A549 (cell line): Measurements from ENCODE around the gene ADAMTS15. TPM values are rescaled to one million over a fixed set of nuclear protein-coding genes. Genes with fewer than 3 reads are reported as not detected.

Source experiments
- ATAC-seq, 2 experiments: fragments of 200-7000 bp in 1 of 2; fragments of >200 bp in 1 of 2; cut with Nextera tagmentation in 1 of 2; cut with Tn5 transposase in 1 of 2; 3 replicates each; pipeline versions ENCODE4 v1.8.0 to v1.9.1; 2018 to 2020; ENCODE audit warnings: mild to moderate bottlenecking in 1 of 2, moderate library complexity in 1 of 2
- CTCF ChIA-PET: fragments of 300-600 bp; sonication (Branson Sonifier 250); formaldehyde crosslinking; extraction: SDS; loops from one replicate; lab custom pipeline; 2021; ENCODE audit warnings: antibody characterized with exemption, inconsistent platforms; lab: Yijun Ruan, JAX
- POLR2A ChIA-PET: fragments of 350-600 bp; formaldehyde crosslinking; extraction: SDS; loops from one replicate; lab custom pipeline; 2021; ENCODE audit warnings: antibody characterized with exemption, inconsistent platforms; lab: Yijun Ruan, JAX
- DNase-seq, 2 experiments: peaks; one replicate each; pipeline versions ENCODE4 v3.0.0 to v3.0.0-alpha.2; 2011 to 2016; ENCODE audit warnings: low read depth in 1 of 2, low spot score in 1 of 2
- FAIRE-seq: peaks from 2 replicates; lab custom pipeline; 2011; peaks lifted over from hg19 to GRCh38; lab: Jason Lieb, UNC
- H3K27ac ChIP-seq, 2 experiments: fragments of >200 bp; sonication (Bioruptor Twin); formaldehyde crosslinking; 3 replicates each; pipeline ENCODE4 v1.5.1; 2016 to 2017
- H3K4me1 ChIP-seq: fragments of >200 bp; sonication (Bioruptor Twin); formaldehyde crosslinking; 3 replicates; pipeline ENCODE4 v1.6.1; 2016
- H3K4me2 ChIP-seq: fragments of >200 bp; sonication (Bioruptor Twin); formaldehyde crosslinking; 3 replicates; pipeline ENCODE4 v1.6.1; 2016
- H3K4me3 ChIP-seq: fragments of >200 bp; sonication (Bioruptor Twin); formaldehyde crosslinking; 3 replicates; pipeline ENCODE4 v1.5.1; 2016
- H3K9me3 ChIP-seq: fragments of >200 bp; sonication (Bioruptor Twin); formaldehyde crosslinking; 3 replicates; pipeline ENCODE4 v1.6.1; 2016
- ATOH8 ChIP-seq: fragments of 250-450 bp; sonication (Bioruptor Pico); IDR thresholded peaks from 2 replicates; pipeline ENCODE4 v1.5.0; 2020; ENCODE audit warnings: low read depth, mild to moderate bottlenecking, moderate library complexity
- BCL3 ChIP-seq: fragments of >200 bp; sonication (Bioruptor Twin); formaldehyde crosslinking; IDR thresholded peaks from 3 replicates; pipeline ENCODE4 v1.6.1; 2016
- CBX2 ChIP-seq: fragments of 200-600 bp; sonication (generic); IDR thresholded peaks from 2 replicates; pipeline ENCODE4 v1.6.1; 2016; ENCODE audit warnings: low read depth, mild to moderate bottlenecking, borderline replicate concordance
- CHD2 ChIP-seq: fragments of 150-350 bp; IDR thresholded peaks from 2 replicates; pipeline ENCODE4 v1.6.1; 2014; ENCODE audit warnings: low read length; ENCODE audit not compliant: partially characterized antibody
- CHD4 ChIP-seq: fragments of 200-600 bp; sonication (generic); IDR thresholded peaks from 2 replicates; pipeline ENCODE4 v1.6.1; 2016; ENCODE audit warnings: antibody characterized with exemption, mild to moderate bottlenecking, borderline replicate concordance
- E2F6 ChIP-seq: IDR thresholded peaks from 2 replicates; pipeline ENCODE4 v1.6.1; 2012; ENCODE audit warnings: low read depth, borderline replicate concordance
- EHMT2 ChIP-seq: fragments of 200-600 bp; sonication (generic); IDR thresholded peaks from 2 replicates; pipeline ENCODE4 v1.6.1; 2016; ENCODE audit warnings: antibody characterized with exemption, low read depth, mild to moderate bottlenecking, moderate library complexity
- FOSB ChIP-seq: fragments of 250-450 bp; sonication (Bioruptor Pico); IDR thresholded peaks from 2 replicates; pipeline ENCODE4 v1.5.0; 2020; ENCODE audit warnings: mild to moderate bottlenecking, moderate library complexity
- FOXS1 ChIP-seq: fragments of 250-450 bp; sonication (Bioruptor Pico); IDR thresholded peaks from 2 replicates; pipeline ENCODE4 v1.5.0; 2020; ENCODE audit warnings: mild to moderate bottlenecking, moderate library complexity
- HEYL ChIP-seq: fragments of 250-450 bp; sonication (Bioruptor Pico); IDR thresholded peaks from 2 replicates; pipeline ENCODE4 v1.8.0; 2021; ENCODE audit warnings: mild to moderate bottlenecking, moderate library complexity
- HMGXB4 ChIP-seq: fragments of 250-450 bp; sonication (Bioruptor Pico); IDR thresholded peaks from 2 replicates; pipeline ENCODE4 v1.5.0; 2021; ENCODE audit warnings: mild to moderate bottlenecking, moderate library complexity, borderline replicate concordance
- HOXA7 ChIP-seq: fragments of 250-450 bp; sonication (Bioruptor Pico); IDR thresholded peaks from 2 replicates; pipeline ENCODE4 v1.5.0; 2020; ENCODE audit warnings: mild to moderate bottlenecking, moderate library complexity
- JUNB ChIP-seq: fragments of >200 bp; sonication (Bioruptor Twin); formaldehyde crosslinking; IDR thresholded peaks from 2 replicates; pipeline ENCODE4 v1.6.1; 2016
- KDM1A ChIP-seq: fragments of 200-600 bp; sonication (generic); IDR thresholded peaks from 2 replicates; pipeline ENCODE4 v1.6.1; 2016; ENCODE audit warnings: low read depth, mild to moderate bottlenecking
- KDM5A ChIP-seq: fragments of 200-600 bp; sonication (generic); IDR thresholded peaks from 2 replicates; pipeline ENCODE4 v1.6.1; 2016; ENCODE audit warnings: antibody characterized with exemption, mild to moderate bottlenecking
- MAX ChIP-seq: IDR thresholded peaks from 2 replicates; pipeline ENCODE4 v1.6.1; 2012
- MAZ ChIP-seq: fragments of 150-350 bp; IDR thresholded peaks from 2 replicates; pipeline ENCODE4 v1.6.1; 2014; ENCODE audit warnings: antibody characterized with exemption, low read depth, low read length, borderline replicate concordance
- NFE2L2 ChIP-seq: fragments of 150-350 bp; conservative IDR thresholded peaks from 2 replicates; pipeline ENCODE4 v1.6.1; 2014; ENCODE audit warnings: low read length
- PHF8 ChIP-seq: fragments of 200-600 bp; sonication (generic); IDR thresholded peaks from 2 replicates; pipeline ENCODE4 v1.6.1; 2016; ENCODE audit warnings: low read depth, mild to moderate bottlenecking, antibody characterized with exemption, moderate library complexity, borderline replicate concordance
- POLR2A ChIP-seq: IDR thresholded peaks from 2 replicates; pipeline ENCODE4 v1.6.1; 2012; ENCODE audit warnings: mild to moderate bottlenecking, low read length
- RFX5 ChIP-seq: fragments of 450-650 bp; IDR thresholded peaks from 2 replicates; pipeline ENCODE4 v1.7.1; 2014; ENCODE audit warnings: antibody characterized with exemption, mild to moderate bottlenecking, moderate library complexity
- RNF2 ChIP-seq: fragments of 200-600 bp; sonication (generic); IDR thresholded peaks from 2 replicates; pipeline ENCODE4 v1.6.1; 2016; ENCODE audit warnings: low read depth, mild to moderate bottlenecking, antibody characterized with exemption, moderate library complexity, borderline replicate concordance
- SREBF2 ChIP-seq: fragments of 450-650 bp; IDR thresholded peaks from 2 replicates; pipeline ENCODE4 v1.6.1; 2014; ENCODE audit warnings: mild to moderate bottlenecking, moderate library complexity
- USF2 ChIP-seq: fragments of 450-650 bp; IDR thresholded peaks from 2 replicates; pipeline ENCODE4 v1.6.1; 2014; ENCODE audit warnings: antibody characterized with exemption
- ZC3H11A ChIP-seq: fragments of 450-650 bp; IDR thresholded peaks from 2 replicates; pipeline ENCODE4 v1.6.1; 2014; ENCODE audit warnings: antibody characterized with exemption, mild to moderate bottlenecking
- ZFP36 ChIP-seq: fragments of 450-650 bp; IDR thresholded peaks from 2 replicates; pipeline ENCODE4 v1.6.1; 2014; ENCODE audit warnings: borderline replicate concordance; ENCODE audit not compliant: partially characterized antibody
- ZSCAN20 ChIP-seq: fragments of 250-450 bp; sonication (Bioruptor Pico); IDR thresholded peaks from 2 replicates; pipeline ENCODE4 v1.8.0; 2022; ENCODE audit warnings: mild to moderate bottlenecking, moderate library complexity
- WGBS: methylation state at CpG from one replicate; pipeline ENCODE4 v1.1.6; 2017; ENCODE audit errors: missing lambda C conversion rate; 5-methylcytosine and 5-hydroxymethylcytosine counted together
- polyA plus RNA-seq, 4 experiments: library from polyadenylated mRNA; depleted of rRNA in 3 of 4; stranded (reverse); fragments of >200 nt; fragmentation: RNase III in 1 of 4; extraction: RNeasy Plus Mini Kit Qiagen cat#74134 plus additional on column Dnase treatment in 1 of 4; gene quantifications; 2 replicates in 3 of 4; 3 replicates in 1 of 4; pipeline ENCODE4 v1.2.3, GENCODE V29; 2011 to 2017

ADAMTS15 gene
- polyA plus RNA-seq, 2 of the 4 experiments (the other 2 are of a cell fraction): 2.2 to 4.0 TPM

- CTCF ChIA-PET: interaction anchor here (0.8 to 2.0 kb wide), 3 partner anchors 13 to 441 kb away, joined by 3 to 8 read pairs (median 3); no protein-coding TSS in a partner anchor
- no peak overlapping the region for H3K27ac ChIP-seq
- no peak overlapping the region for H3K4me2 ChIP-seq
- no peak overlapping the region for H3K4me3 ChIP-seq
- no peaks in the 10 kb centered on the region for H3K9me3 ChIP-seq
- no peak for DNase-seq
- no peak for TF ChIP-seq ZSCAN20 (CRISPR knock-in tag)
- no peak for TF ChIP-seq MAX
- no peak for TF ChIP-seq EHMT2
- no peak for TF ChIP-seq PHF8
- no peak for TF ChIP-seq NFE2L2
- TF ChIP-seq ATOH8 (CRISPR knock-in tag): no peak
- TF ChIP-seq CHD2: no peak
- no peak for TF ChIP-seq E2F6
- TF ChIP-seq FOSB (CRISPR knock-in tag): no peak
- no peak for TF ChIP-seq ZC3H11A
- no peak for TF ChIP-seq HEYL (CRISPR knock-in tag)
- no peak for TF ChIP-seq RNF2
- TF ChIP-seq MAZ: no peak
- TF ChIP-seq SREBF2: no peak
- TF ChIP-seq POLR2A: no peak
- TF ChIP-seq CHD4: no peak
- no peak for TF ChIP-seq KDM5A
- TF ChIP-seq, all 56 proteins: peak for 0
- no peak for FAIRE-seq
- no peak for ATAC-seq
- POLR2A ChIA-PET: no interaction called here
- WGBS: 57% methylated on average over 7 of the region's 7 CpGs
- no peaks in the 10 kb centered on the region for H3K4me1 ChIP-seq
These were observed 27.3 kb upstream of the ADAMTS15 start for GRCh38 chr11:130421199-130421585.

GRCh38 chr11:130421697-130422096 is 26.7 kb upstream of the ADAMTS15 start:
- no peak for ATAC-seq
- FAIRE-seq: no peak
- no peak overlapping the region for H3K27ac ChIP-seq
- no peak overlapping the region for H3K4me2 ChIP-seq
- no peaks in the 10 kb centered on the region for H3K9me3 ChIP-seq
- TF ChIP-seq BCL3 (no peak), HOXA7 (CRISPR knock-in tag) (no peak)
- no peak overlapping the region for H3K4me3 ChIP-seq
- ChIA-PET POLR2A (no interaction called here), CTCF (interaction anchor here (0.8 to 2.0 kb wide), 2 partner anchors 207 to 440 kb away, joined by 3 to 8 read pairs; no protein-coding TSS in a partner anchor)
- no peak for DNase-seq
- 67% methylated on average over 3 of the region's 8 CpGs for WGBS
- H3K4me1 ChIP-seq: no peaks in the 10 kb centered on the region

- H3K4me1 ChIP-seq: peaks cover 5% of the 10 kb centered on the region; the same call in 1 of the 3 replicates
- ATAC-seq (no peak), FAIRE-seq (no peak), DNase-seq (no peak)
- no peak overlapping the region for H3K4me3 ChIP-seq
- ChIA-PET POLR2A (no interaction called here), CTCF (interaction anchor here (0.7 to 2.0 kb wide), 2 partner anchors 440 to 804 kb away, joined by 3 to 8 read pairs; no protein-coding TSS in a partner anchor)
- no peaks in the 10 kb centered on the region for H3K9me3 ChIP-seq
- no peak overlapping the region for H3K27ac ChIP-seq
- 72% methylated on average over 21 of the region's 22 CpGs for WGBS
- H3K4me2 ChIP-seq: no peak overlapping the region
- no peak for TF ChIP-seq CBX2
- TF ChIP-seq HMGXB4 (CRISPR knock-in tag): no peak
- no peak for TF ChIP-seq NFE2L2
- TF ChIP-seq KDM1A: no peak
- no peak for TF ChIP-seq FOXS1 (CRISPR knock-in tag)
- no peak for TF ChIP-seq RFX5
- TF ChIP-seq ZFP36: no peak
- TF ChIP-seq JUNB: no peak
- TF ChIP-seq EHMT2: no peak
- no peak for TF ChIP-seq USF2
- no peak for TF ChIP-seq CHD4
These were observed 26.0 kb upstream of the ADAMTS15 start for GRCh38 chr11:130422251-130422995.
